Naive thymus-derived CD4-positive, alpha-beta T cell (primary cell): ENCODE results near the gene GUCY2C. TPM values are rescaled to one million over a fixed set of nuclear protein-coding genes. Genes with fewer than 3 reads are reported as not detected.
"Not testable (repeated sequence)": the region's sequence is repeated elsewhere in the genome, so short reads cannot be mapped to it uniquely, and the experiment has no call there.

Experiments
- ATAC-seq: fragments of 150-1000 bp; cut with Tn5 transposase; 2 replicates; pipeline ENCODE4 v1.10.0; 2021; ENCODE audit warnings: mild to moderate bottlenecking, moderate library complexity
- CTCF ChIA-PET: fragments of 350-600 bp; sonication (Branson Sonifier 250); formaldehyde crosslinking; loops from one replicate; lab custom pipeline; 2021; ENCODE audit warnings: antibody characterized with exemption; lab: Charles Lee
- POLR2A ChIA-PET: fragments of 350-600 bp; sonication (Branson Sonifier 250); formaldehyde crosslinking; loops from one replicate; lab custom pipeline; 2021; ENCODE audit warnings: antibody characterized with exemption, inconsistent platforms; lab: Charles Lee
- DNase-seq, 9 donors: peaks; one replicate each; pipeline versions ENCODE4 v3.0.0 to v3.0.0-alpha.2; 2020 to 2022; ENCODE audit warnings: mixed read lengths in 1 of 9
- H3K27ac ChIP-seq: one replicate; pipeline ENCODE4 v1.7.0; 2013; ENCODE audit warnings: mild to moderate bottlenecking, low read depth, low read length, moderate library complexity
- H3K27me3 ChIP-seq, 2 donors: one replicate each; pipeline ENCODE4 v1.7.0; 2013; ENCODE audit warnings: low read length in 2 of 2, mild to moderate bottlenecking in 2 of 2, moderate library complexity in 2 of 2; ENCODE audit not compliant: control insufficient read depth in 2 of 2, insufficient read depth in 2 of 2
- H3K36me3 ChIP-seq, 3 experiments: 1 replicate in 2 of 3; 2 replicates in 1 of 3; pipeline ENCODE4 v1.7.0; 2013; ENCODE audit warnings: low read length in 3 of 3, mild to moderate bottlenecking in 3 of 3, moderate library complexity in 1 of 3; ENCODE audit not compliant: insufficient read depth in 3 of 3, control insufficient read depth in 2 of 3
- H3K4me1 ChIP-seq, 2 donors: one replicate each; pipeline ENCODE4 v1.7.0; 2013; ENCODE audit warnings: low read length in 2 of 2, mild to moderate bottlenecking in 2 of 2, moderate library complexity in 1 of 2; ENCODE audit not compliant: control insufficient read depth in 2 of 2, insufficient read depth in 2 of 2
- H3K4me3 ChIP-seq: 2 replicates; pipeline ENCODE4 v1.7.0; 2013; ENCODE audit warnings: mild to moderate bottlenecking, low read length
- H3K9me3 ChIP-seq, 3 experiments: 1 replicate in 2 of 3; 2 replicates in 1 of 3; pipeline ENCODE4 v1.7.0; 2013; ENCODE audit warnings: low read length in 3 of 3; ENCODE audit not compliant: control insufficient read depth in 2 of 3
- H3K27ac Mint-ChIP-seq, 9 donors: one replicate each; pipeline ENCODE4 v1.8.0; 2020 to 2022; ENCODE audit warnings: mixed read lengths in 9 of 9, mild to moderate bottlenecking in 8 of 9, moderate library complexity in 5 of 9, inconsistent platforms in 2 of 9
- H3K27me3 Mint-ChIP-seq, 5 donors: one replicate each; pipeline ENCODE4 v1.8.0; 2021 to 2022; ENCODE audit warnings: mixed read lengths in 5 of 5, mild to moderate bottlenecking in 1 of 5
- H3K36me3 Mint-ChIP-seq, 5 donors: one replicate each; pipeline ENCODE4 v1.8.0; 2020 to 2022; ENCODE audit warnings: mixed read lengths in 5 of 5, mild to moderate bottlenecking in 3 of 5, inconsistent platforms in 1 of 5
- H3K4me1 Mint-ChIP-seq, 7 donors: one replicate each; pipeline ENCODE4 v1.8.0; 2020 to 2022; ENCODE audit warnings: mixed read lengths in 7 of 7, mild to moderate bottlenecking in 3 of 7, inconsistent platforms in 1 of 7
- H3K4me3 Mint-ChIP-seq, 10 donors: one replicate each; pipeline ENCODE4 v1.8.0; 2020 to 2022; ENCODE audit warnings: mild to moderate bottlenecking in 10 of 10, mixed read lengths in 10 of 10, moderate library complexity in 6 of 10, inconsistent platforms in 2 of 10
- H3K9me3 Mint-ChIP-seq, 11 donors: one replicate each; pipeline ENCODE4 v1.8.0; 2020 to 2022; ENCODE audit warnings: mixed read lengths in 11 of 11, mild to moderate bottlenecking in 4 of 11, inconsistent platforms in 1 of 11, moderate library complexity in 1 of 11
- intact Hi-C, 2 donors: fragments of 100-400 bp; cut with micrococcal nuclease; formaldehyde crosslinking; loops; one replicate each; pipeline ENCODE4 v1.15.1; 2023
- polyA plus RNA-seq, 2 donors: library from polyadenylated mRNA; unstranded; fragments of 300-500 nt; fragmentation: Illumina TruSeq; gene quantifications; one replicate each; pipeline ENCODE4 v1.2.3, GENCODE V29; 2021
- total RNA-seq, 6 experiments: library from RNA in 5 of 6; stranded (reverse) in 5 of 6; gene quantifications; 1 replicate in 5 of 6; 2 replicates in 1 of 6; pipeline ENCODE4 v1.2.3 and lab custom pipeline; 2021 to 2026

GUCY2C gene
- total and polyA plus RNA-seq, 7 experiments from 2014 or later, result not detected

DNA sequence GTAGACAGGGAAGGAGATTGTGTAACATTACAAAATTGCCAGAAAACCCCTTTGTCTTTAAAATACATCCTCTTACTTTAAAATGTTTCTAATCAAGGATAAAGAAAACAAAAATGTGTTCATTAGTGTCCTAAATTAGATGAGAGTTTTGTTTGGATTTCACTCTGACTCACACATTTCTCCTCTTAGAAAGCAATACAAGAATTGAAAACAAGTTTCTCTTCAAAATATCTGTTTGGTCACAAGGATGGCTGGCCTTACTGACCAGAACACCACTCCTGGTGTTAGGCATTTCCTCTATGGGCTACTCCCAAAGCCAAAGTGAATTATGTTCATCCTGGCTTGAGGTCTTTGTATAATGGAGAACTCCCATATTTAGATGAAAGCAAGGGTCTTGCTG is 6.4 kb downstream of the GUCY2C start:
- H3K9me3 ChIP-seq, result no peaks in the 10 kb centered on the region
- Mint-ChIP-seq H3K27me3 (peaks cover 0 to 15% (median 5%) of the 10 kb centered on the region in 5 donors), H3K36me3 (no peaks in the 10 kb centered on the region), H3K9me3 (no peaks in the 10 kb centered on the region), H3K27ac (no peak overlapping the region), H3K4me1 (no peaks in the 10 kb centered on the region), H3K4me3 (no peak overlapping the region)
- ChIA-PET CTCF (no interaction called here), POLR2A (no interaction called here)
- peaks cover 0 to 2% of the 10 kb centered on the region in 2 donors for H3K27me3 ChIP-seq
- intact Hi-C loops, result no loop called here
- ATAC-seq (no peak), DNase-seq (no peak)
- no peak overlapping the region for H3K4me3 ChIP-seq
- H3K4me1 ChIP-seq, result no peaks in the 10 kb centered on the region
- no peak overlapping the region for H3K27ac ChIP-seq
- H3K36me3 ChIP-seq, result no peaks in the 10 kb centered on the region

DNA sequence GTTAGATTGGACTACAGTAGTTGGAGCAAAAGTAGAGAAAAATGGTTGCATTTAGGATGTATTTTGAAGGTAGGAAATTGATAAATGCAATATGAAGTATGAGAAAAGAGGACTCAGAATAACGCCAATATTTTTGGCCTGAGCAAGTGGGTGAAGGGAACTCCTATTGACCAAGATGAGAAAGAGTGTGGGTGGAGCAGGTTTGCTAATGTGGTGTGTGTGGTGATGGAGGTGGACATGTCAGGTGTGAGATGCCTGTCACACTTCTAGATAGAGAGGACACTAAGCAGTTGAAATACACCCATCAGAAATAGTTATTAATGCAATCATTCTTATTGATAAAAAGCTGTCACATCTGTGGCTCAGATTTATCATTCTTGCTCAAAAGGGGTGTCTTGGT is 7.3 kb downstream of the GUCY2C start:
- CTCF ChIA-PET, result interaction anchor here (0.6 kb wide), 2 partner anchors 86 to 249 kb away, joined by 3 read pairs; partner anchors contain the start of gene ERP27
- peaks cover 0 to 2% of the 10 kb centered on the region in 2 donors for H3K27me3 ChIP-seq
- no peaks in the 10 kb centered on the region for H3K9me3 ChIP-seq
- no peaks in the 10 kb centered on the region for H3K4me1 Mint-ChIP-seq
- H3K4me3 Mint-ChIP-seq, result no peak overlapping the region
- H3K27ac Mint-ChIP-seq, result no peak overlapping the region
- no peaks in the 10 kb centered on the region for H3K36me3 ChIP-seq
- POLR2A ChIA-PET, result no interaction called here
- ATAC-seq (no peak), DNase-seq (no peak)
- no peak overlapping the region for H3K27ac ChIP-seq
- H3K4me3 ChIP-seq, result no peak overlapping the region
- H3K9me3 Mint-ChIP-seq, result no peaks in the 10 kb centered on the region
- no peaks in the 10 kb centered on the region for H3K4me1 ChIP-seq
- no peaks in the 10 kb centered on the region for H3K36me3 Mint-ChIP-seq
- intact Hi-C loops, result no loop called here
- peaks cover 0 to 10% (median 4%) of the 10 kb centered on the region in 5 donors for H3K27me3 Mint-ChIP-seq

DNA sequence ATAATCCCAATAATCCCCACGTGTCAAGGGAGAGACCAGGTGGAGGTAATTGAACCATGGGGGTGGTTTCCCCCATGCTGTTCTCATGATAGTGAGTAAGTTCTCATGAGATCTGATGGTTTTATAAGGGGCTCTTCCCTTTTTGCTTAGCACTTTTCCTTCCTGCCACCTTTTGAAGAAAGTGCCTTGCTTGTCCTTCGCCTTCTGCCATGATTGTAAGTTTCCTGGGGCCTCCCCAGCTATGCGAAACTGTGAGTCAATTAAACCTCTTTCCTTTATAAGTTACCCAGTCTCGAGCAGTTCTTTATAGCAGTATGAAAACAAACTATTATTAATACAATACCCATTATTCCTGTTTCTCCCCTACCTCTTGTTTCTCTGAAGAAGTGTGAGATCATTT is 14.2 kb downstream of the GUCY2C start:
- CTCF ChIA-PET, H3K4me3 ChIP-seq, H3K4me1 Mint-ChIP-seq, H3K36me3 ChIP-seq, POLR2A ChIA-PET, H3K27ac ChIP-seq, H3K9me3 ChIP-seq, H3K27me3 ChIP-seq, H3K27ac Mint-ChIP-seq, ATAC-seq, DNase-seq, H3K27me3 Mint-ChIP-seq, intact Hi-C loops, H3K36me3 Mint-ChIP-seq, H3K9me3 Mint-ChIP-seq, H3K4me1 ChIP-seq, H3K4me3 Mint-ChIP-seq: not testable (repeated sequence)

DNA sequence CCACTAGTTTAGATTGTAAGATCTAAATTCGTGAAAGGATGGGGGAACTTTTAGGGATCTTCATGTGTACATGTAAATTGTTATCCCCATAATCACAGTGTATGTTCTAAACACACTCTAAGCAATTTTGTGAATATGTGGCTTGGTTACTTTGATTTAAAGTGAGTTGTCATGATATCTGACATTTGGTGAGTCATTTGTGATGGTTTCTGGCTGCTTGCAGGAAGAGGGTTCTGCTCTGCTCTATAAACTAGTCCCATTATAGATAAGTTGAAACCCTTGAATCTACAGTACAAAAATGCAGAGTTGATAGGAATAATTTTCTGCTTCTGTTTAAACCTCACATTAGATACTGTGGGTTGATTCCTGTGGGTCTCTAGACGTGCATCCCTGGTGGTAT is 14.8 kb downstream of the GUCY2C start:
- H3K4me1 Mint-ChIP-seq, result peaks cover 0 to 4% (median 0%) of the 10 kb centered on the region in 7 donors
- intact Hi-C loops, result no loop called here
- H3K27me3 Mint-ChIP-seq, result peaks cover 0 to 7% (median 0%) of the 10 kb centered on the region in 5 donors
- Histone ChIP-seq H3K27me3 (no peaks in the 10 kb centered on the region), H3K36me3 (no peaks in the 10 kb centered on the region), H3K27ac (no peak overlapping the region), H3K4me1 (no peaks in the 10 kb centered on the region), H3K9me3 (no peaks in the 10 kb centered on the region), H3K4me3 (no peak overlapping the region)
- no peak overlapping the region for H3K27ac Mint-ChIP-seq
- ATAC-seq (no peak), DNase-seq (no peak)
- no peaks in the 10 kb centered on the region for H3K9me3 Mint-ChIP-seq
- no peak overlapping the region for H3K4me3 Mint-ChIP-seq
- POLR2A ChIA-PET, result no interaction called here
- no peaks in the 10 kb centered on the region for H3K36me3 Mint-ChIP-seq
- CTCF ChIA-PET, result no interaction called here

DNA sequence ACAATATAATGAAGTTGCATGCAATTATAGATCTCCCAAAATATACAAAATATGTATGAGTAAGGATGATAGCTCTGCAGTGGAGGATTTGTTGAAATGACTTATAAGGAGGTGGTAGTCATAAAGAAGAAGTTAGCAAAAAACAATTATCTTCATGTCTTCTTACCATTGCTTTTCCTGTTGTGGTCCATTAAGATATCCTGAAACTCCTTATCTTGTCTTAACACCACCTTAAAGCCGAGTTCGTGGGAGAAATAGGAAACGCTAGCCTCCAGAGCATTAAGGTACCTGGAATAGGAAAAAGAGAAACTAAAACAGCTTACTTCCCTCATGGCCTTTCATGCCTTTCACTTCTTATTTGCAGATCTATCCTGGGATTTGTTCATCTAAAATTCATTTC is 15.2 kb downstream of the GUCY2C start:
- intact Hi-C loops, result no loop called here
- H3K27ac Mint-ChIP-seq, result no peak overlapping the region
- Histone ChIP-seq H3K27me3 (peaks cover 0 to 2% of the 10 kb centered on the region in 2 donors), H3K9me3 (no peaks in the 10 kb centered on the region), H3K36me3 (no peaks in the 10 kb centered on the region), H3K4me1 (no peaks in the 10 kb centered on the region), H3K4me3 (no peak overlapping the region), H3K27ac (no peak overlapping the region)
- H3K9me3 Mint-ChIP-seq, result no peaks in the 10 kb centered on the region
- H3K4me1 Mint-ChIP-seq, result peaks cover 0 to 4% (median 0%) of the 10 kb centered on the region in 7 donors
- no peaks in the 10 kb centered on the region for H3K36me3 Mint-ChIP-seq
- POLR2A ChIA-PET, result no interaction called here
- no peak overlapping the region for H3K4me3 Mint-ChIP-seq
- ATAC-seq (no peak), DNase-seq (no peak)
- CTCF ChIA-PET, result no interaction called here
- H3K27me3 Mint-ChIP-seq, result peaks cover 0 to 9% (median under 1%) of the 10 kb centered on the region in 5 donors

DNA sequence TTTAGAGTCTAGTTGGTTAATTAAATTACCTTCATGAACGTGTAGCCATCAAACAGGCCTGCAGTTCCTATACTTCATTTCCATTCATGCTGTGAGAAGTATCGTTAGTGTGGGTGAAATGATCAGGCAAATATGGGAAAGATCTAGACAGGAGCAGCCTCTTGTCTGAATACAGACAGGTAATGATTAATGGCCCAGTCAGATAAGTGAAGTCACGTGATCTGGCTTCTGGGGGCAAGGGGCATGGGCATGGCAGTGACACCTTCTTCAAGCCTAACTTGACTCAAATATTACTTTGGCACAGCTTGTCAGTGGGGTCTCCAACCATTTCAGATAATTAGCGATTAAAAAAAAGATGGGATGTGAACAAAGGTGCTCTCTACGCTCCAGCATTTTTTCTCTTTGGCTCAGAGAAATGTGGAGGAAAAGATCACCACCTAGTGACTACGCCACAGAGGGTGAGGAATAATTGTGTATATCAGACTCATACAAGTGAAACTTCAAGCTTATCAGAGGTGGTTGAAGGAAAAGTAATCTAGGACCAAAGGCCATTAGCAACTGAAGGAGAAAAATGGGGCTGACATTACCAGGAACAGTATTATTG is 17.8 kb downstream of the GUCY2C start:
- intact Hi-C loops, result no loop called here
- Mint-ChIP-seq H3K27me3 (peaks cover 0 to 23% (median 16%) of the 10 kb centered on the region in 5 donors), H3K9me3 (peaks cover 0 to 1% (median 0%) of the 10 kb centered on the region in 11 donors), H3K4me3 (no peak overlapping the region), H3K36me3 (no peaks in the 10 kb centered on the region), H3K4me1 (peaks cover 0 to 4% (median 0%) of the 10 kb centered on the region in 7 donors), H3K27ac (no peak overlapping the region)
- Histone ChIP-seq H3K9me3 (no peaks in the 10 kb centered on the region), H3K36me3 (no peaks in the 10 kb centered on the region), H3K4me3 (no peak overlapping the region), H3K27ac (no peak overlapping the region), H3K4me1 (no peaks in the 10 kb centered on the region), H3K27me3 (peaks cover 0 to 2% of the 10 kb centered on the region in 2 donors)
- CTCF ChIA-PET, result interaction anchor here (1.3 kb wide), 1 partner anchor 10 kb away, joined by 3 read pairs; no protein-coding TSS in a partner anchor
- DNase-seq, result no peak
- no peak for ATAC-seq
- POLR2A ChIA-PET, result no interaction called here

DNA sequence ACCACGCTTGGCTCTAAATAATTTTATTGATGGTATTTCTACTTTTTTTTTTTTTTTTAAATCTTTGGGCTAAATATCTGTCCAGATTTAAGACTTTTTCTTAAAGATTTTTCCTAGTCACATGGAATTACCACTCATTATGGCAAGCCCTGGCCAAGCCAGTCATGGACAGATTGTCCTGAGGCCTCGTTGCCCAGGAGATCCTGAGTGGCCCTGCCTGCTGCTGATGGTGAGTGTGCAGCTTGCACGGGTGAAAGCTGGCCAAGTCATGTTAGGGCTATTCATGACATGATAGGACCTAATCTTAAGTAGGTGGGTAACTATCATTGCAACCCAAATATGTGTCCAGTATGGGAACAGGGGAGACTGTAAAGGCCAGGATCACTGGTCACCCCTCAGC is 27.8 kb downstream of the GUCY2C start:
- Mint-ChIP-seq H3K4me3 (no peak overlapping the region), H3K27ac (no peak overlapping the region), H3K36me3 (no peaks in the 10 kb centered on the region), H3K9me3 (peaks cover 0 to 10% (median 0%) of the 10 kb centered on the region in 11 donors), H3K27me3 (peaks cover 0 to 18% (median 1%) of the 10 kb centered on the region in 5 donors), H3K4me1 (peaks cover 0 to 9% (median 8%) of the 10 kb centered on the region in 7 donors)
- intact Hi-C loops, result loop anchor here in 1 of 2 donors (10.0 kb wide), 1 partner anchor 54 kb away; no protein-coding TSS in a partner anchor
- ChIA-PET CTCF (interaction anchor here (0.5 to 0.9 kb wide), 2 partner anchors 11 to 160 kb away, joined by 3 read pairs; no protein-coding TSS in a partner anchor), POLR2A (no interaction called here)
- no peak for ATAC-seq
- H3K27me3 ChIP-seq, result peaks cover 0 to 4% of the 10 kb centered on the region in 2 donors
- no peak overlapping the region for H3K27ac ChIP-seq
- H3K9me3 ChIP-seq, result no peaks in the 10 kb centered on the region
- DNase-seq, result no peak
- no peak overlapping the region for H3K4me3 ChIP-seq
- H3K4me1 ChIP-seq, result no peaks in the 10 kb centered on the region
- H3K36me3 ChIP-seq, result no peaks in the 10 kb centered on the region
